T-cell (primary cell): ENCODE data around the gene CARD19. TPM values are rescaled to one million over a fixed set of nuclear protein-coding genes. Genes with fewer than 3 reads are reported as not detected.
"Not testable (repeated sequence)": the region's sequence is repeated elsewhere in the genome, so short reads cannot be mapped to it uniquely, and the experiment has no call there.

Source experiments
- ATAC-seq, 4 experiments: fragments of 200-7000 bp in 3 of 4; fragments of 150-1000 bp in 1 of 4; cut with Tn5 transposase; replicated peaks in 1 of 4; 1 replicate in 3 of 4; 2 replicates in 1 of 4; pipeline ENCODE4 v1.10.0; 2021; ENCODE audit warnings: moderate library complexity in 3 of 4, mild to moderate bottlenecking in 2 of 4, moderate number of reproducible peaks in 1 of 4
- CTCF ChIA-PET, 2 donors: fragments of 300-600 bp; sonication (Branson Sonifier 250); formaldehyde crosslinking; loops; one replicate each; lab custom pipeline; 2022; ENCODE audit warnings: antibody characterized with exemption in 2 of 2; lab: Charles Lee
- POLR2A ChIA-PET, 2 donors: fragments of 300-600 bp; sonication (Branson Sonifier 250); formaldehyde crosslinking; loops; one replicate each; lab custom pipeline; 2022; ENCODE audit warnings: antibody characterized with exemption in 2 of 2; lab: Charles Lee
- DNase-seq, 35 experiments: peaks; one replicate each; pipeline versions ENCODE4 v3.0.0 to v3.0.0-alpha.2; 2013 to 2023
- H3K27ac ChIP-seq: one replicate; pipeline ENCODE4 v1.5.1; 2013; ENCODE audit warnings: low read length
- H3K27me3 ChIP-seq, 2 experiments: replicated peaks in 1 of 2; 1 replicate in 1 of 2; 2 replicates in 1 of 2; pipeline versions ENCODE4 v1.6.1 to v1.7.0; 2013; ENCODE audit warnings: low read length in 1 of 2, mixed read lengths in 1 of 2; ENCODE audit not compliant: control insufficient read depth in 2 of 2, insufficient read depth in 2 of 2; ENCODE audit errors: extremely low read depth in 1 of 2
- H3K36me3 ChIP-seq, 2 donors: 1 replicate in 1 of 2; 2 replicates in 1 of 2; pipeline versions ENCODE4 v1.6.1 to v1.7.0; 2013; ENCODE audit warnings: low read length in 1 of 2; ENCODE audit not compliant: control insufficient read depth in 2 of 2, insufficient read depth in 1 of 2; ENCODE audit errors: extremely low read depth in 1 of 2
- H3K4me1 ChIP-seq, 2 experiments: 1 replicate in 1 of 2; 2 replicates in 1 of 2; pipeline versions ENCODE4 v1.6.1 to v1.7.0; 2013; ENCODE audit warnings: low read length in 2 of 2, mixed read lengths in 1 of 2; ENCODE audit not compliant: insufficient read depth in 2 of 2, control insufficient read depth in 1 of 2; ENCODE audit errors: extremely low read depth in 1 of 2
- H3K4me3 ChIP-seq, 2 donors: 1 replicate in 1 of 2; 2 replicates in 1 of 2; pipeline versions ENCODE4 v1.5.1 to v1.7.0; 2013; ENCODE audit warnings: mild to moderate bottlenecking in 2 of 2, low read length in 1 of 2, moderate library complexity in 1 of 2; ENCODE audit not compliant: control insufficient read depth in 1 of 2; ENCODE audit errors: extremely low read depth in 1 of 2
- H3K9me3 ChIP-seq: 2 replicates; pipeline ENCODE4 v1.7.0; 2013
- H3K27ac Mint-ChIP-seq, 2 donors: one replicate each; pipeline ENCODE4 v1.8.0; 2020 to 2021; ENCODE audit warnings: mild to moderate bottlenecking in 2 of 2, mixed read lengths in 2 of 2
- H3K27me3 Mint-ChIP-seq, 2 donors: one replicate each; pipeline ENCODE4 v1.8.0; 2021 to 2022; ENCODE audit warnings: mixed read lengths in 2 of 2
- H3K36me3 Mint-ChIP-seq: one replicate; pipeline ENCODE4 v1.8.0; 2021; ENCODE audit warnings: mixed read lengths
- H3K4me1 Mint-ChIP-seq, 3 donors: one replicate each; pipeline ENCODE4 v1.8.0; 2020 to 2022; ENCODE audit warnings: mixed read lengths in 3 of 3, mild to moderate bottlenecking in 1 of 3
- H3K4me3 Mint-ChIP-seq, 3 donors: one replicate each; pipeline ENCODE4 v1.8.0; 2020 to 2022; ENCODE audit warnings: mild to moderate bottlenecking in 3 of 3, mixed read lengths in 3 of 3, moderate library complexity in 3 of 3
- H3K9me3 Mint-ChIP-seq, 3 donors: one replicate each; pipeline ENCODE4 v1.8.0; 2020 to 2022; ENCODE audit warnings: mixed read lengths in 3 of 3
- WGBS: methylation state at CpG from one replicate; pipeline ENCODE4 v1.1.5; 2013; ENCODE audit warnings: missing lambda C conversion rate; ENCODE audit not compliant: insufficient coverage; 5-methylcytosine and 5-hydroxymethylcytosine counted together
- total RNA-seq, 35 experiments: library from RNA in 6 of 35; stranded (reverse) in 6 of 35; fragments of 120-200 nt in 1 of 35; gene quantifications; one replicate each; pipeline versions ENCODE4 v1.2.1 to v1.2.4 and lab custom pipeline; 2013 to 2026

CARD19 gene
- total RNA-seq, 5 donors from 2014 or later (not counting 1 experiment from before 2014, with no cell fraction given), result 39.7 to 98.5 (median 72.8) TPM

DNA sequence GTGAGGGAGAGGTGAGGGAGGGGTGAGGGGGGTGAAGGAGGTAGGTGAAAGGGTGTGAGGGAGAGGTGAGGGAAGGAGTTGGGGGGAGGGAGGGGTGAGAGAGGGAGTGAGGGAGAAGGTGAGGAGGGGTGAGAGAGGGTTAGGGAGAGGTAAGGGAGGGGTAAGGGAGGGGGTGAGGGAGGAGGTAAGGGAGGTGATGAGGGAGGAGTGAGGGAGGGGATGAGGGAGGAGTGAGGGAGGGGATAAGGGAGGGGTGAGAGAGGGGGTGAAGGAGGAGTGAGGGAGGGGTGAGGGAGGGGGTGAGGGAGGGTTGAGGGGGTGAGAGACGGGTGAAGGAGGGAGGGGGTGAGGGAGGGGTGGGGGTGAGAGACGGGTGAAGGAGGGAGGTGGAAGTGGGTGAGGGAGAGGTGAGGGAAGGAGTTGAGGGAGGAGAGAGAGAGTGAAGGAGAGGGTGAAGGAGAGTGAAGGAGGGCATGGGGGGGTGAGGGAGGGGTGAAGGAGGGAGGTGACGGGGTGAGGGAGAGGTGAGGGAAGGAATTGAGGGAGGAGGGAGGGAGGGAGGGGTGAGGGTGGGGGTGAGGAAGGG, 19.6 kb downstream of the CARD19 start:
- H3K9me3 Mint-ChIP-seq, result no peaks in the 10 kb centered on the region
- H3K4me3 ChIP-seq, result no peak overlapping the region
- H3K36me3 Mint-ChIP-seq, result peaks cover 15% of the 10 kb centered on the region
- DNase-seq (peak in 1 of 35 experiments; percentile 3), ATAC-seq (no peak)
- H3K27ac Mint-ChIP-seq, result no peak overlapping the region
- no peaks in the 10 kb centered on the region for H3K27me3 ChIP-seq
- POLR2A ChIA-PET, result no interaction called here
- H3K4me3 Mint-ChIP-seq, result no peak overlapping the region
- no peaks in the 10 kb centered on the region for H3K9me3 ChIP-seq
- H3K4me1 ChIP-seq, result peaks cover 0 to 24% of the 10 kb centered on the region in 2 experiments
- H3K27me3 Mint-ChIP-seq, result no peaks in the 10 kb centered on the region
- WGBS, result 13% methylated on average over 1 of the region's 3 CpGs
- no peak overlapping the region for H3K27ac ChIP-seq
- H3K4me1 Mint-ChIP-seq, result peaks cover 22 to 38% (median 30%) of the 10 kb centered on the region in 3 donors
- CTCF ChIA-PET, result no interaction called here
- peaks cover 8 to 36% of the 10 kb centered on the region in 2 donors for H3K36me3 ChIP-seq

DNA sequence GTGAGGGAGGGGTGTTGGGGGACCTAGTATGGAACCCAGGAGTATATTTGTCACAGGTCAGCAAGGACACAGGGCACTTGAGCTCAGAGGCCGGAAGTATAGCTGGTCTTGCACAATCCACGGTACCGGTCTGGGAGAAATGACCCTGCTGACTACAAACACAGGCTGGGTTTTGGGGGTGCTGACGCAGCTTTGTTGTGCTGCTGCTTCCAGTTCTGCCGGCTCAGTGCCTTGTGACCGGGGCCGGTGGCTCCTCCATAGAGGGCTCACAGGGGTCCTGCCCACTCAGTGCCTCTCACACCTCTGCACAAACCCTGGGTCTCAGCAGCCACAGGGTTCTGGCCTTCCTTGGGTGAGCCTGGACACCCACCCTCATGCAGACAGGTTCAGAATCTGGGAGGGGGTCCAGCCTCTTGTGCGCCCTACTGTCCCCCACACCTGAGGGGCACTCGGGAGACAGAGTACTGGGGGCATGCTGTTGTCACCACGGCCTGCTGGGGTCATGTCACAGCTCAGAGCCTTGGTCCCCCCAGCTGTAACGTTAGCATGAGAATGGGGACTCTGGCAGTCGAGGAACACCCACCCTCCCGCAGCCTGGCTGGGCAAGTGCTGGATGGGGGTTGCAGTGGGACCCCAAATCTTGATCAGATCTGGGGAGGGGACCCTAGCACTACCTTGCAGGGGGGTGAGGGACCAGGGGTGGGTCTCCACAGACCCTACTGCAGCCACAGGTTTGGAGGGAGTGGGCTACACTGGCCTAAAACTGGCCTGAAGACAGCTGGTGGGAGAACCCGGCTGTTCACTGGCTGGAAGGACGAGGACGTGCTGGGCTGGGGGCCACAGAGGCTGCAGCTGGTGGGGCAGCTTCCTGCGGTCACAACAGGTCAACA, 20.3 kb downstream of the CARD19 start:
- DNase-seq (peak in 2 of 35 experiments; percentile 3 to 47), ATAC-seq (peak in 1 of 4 experiments; percentile 7)
- peaks cover 8% of the 10 kb centered on the region for H3K36me3 Mint-ChIP-seq
- Histone ChIP-seq H3K36me3 (peaks cover under 1 to 29% of the 10 kb centered on the region in 2 donors), H3K4me3 (no peak overlapping the region), H3K9me3 (no peaks in the 10 kb centered on the region), H3K4me1 (peaks cover 0 to 26% of the 10 kb centered on the region in 2 experiments), H3K27ac (no peak overlapping the region), H3K27me3 (no peaks in the 10 kb centered on the region)
- CTCF ChIA-PET, result no interaction called here
- H3K4me1 Mint-ChIP-seq, result peaks cover 21 to 38% (median 27%) of the 10 kb centered on the region in 3 donors
- POLR2A ChIA-PET, result no interaction called here
- H3K27me3 Mint-ChIP-seq, result no peaks in the 10 kb centered on the region
- H3K27ac Mint-ChIP-seq, result no peak overlapping the region
- 90% methylated on average over 11 of the region's 17 CpGs for WGBS
- no peak overlapping the region for H3K4me3 Mint-ChIP-seq
- H3K9me3 Mint-ChIP-seq, result no peaks in the 10 kb centered on the region

DNA sequence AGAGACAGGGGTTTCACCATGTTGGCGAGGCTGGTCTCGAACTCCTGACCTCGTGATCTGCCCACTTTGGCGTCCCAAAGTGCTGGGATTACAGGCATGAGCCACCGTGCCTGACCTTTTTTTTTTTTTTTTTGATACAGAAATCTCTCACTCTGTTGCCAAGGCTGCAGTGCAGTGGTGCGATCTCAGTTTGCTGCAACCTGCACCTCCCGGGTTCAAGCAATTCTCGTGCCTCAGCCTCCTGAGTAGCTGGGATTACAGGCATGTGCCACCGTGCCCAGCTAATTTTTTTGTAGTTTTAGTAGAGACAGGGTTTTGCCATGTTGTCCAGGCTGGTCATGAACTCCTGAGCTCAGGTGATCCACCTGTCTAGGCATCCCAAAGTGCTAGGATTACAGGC, 21.5 kb downstream of the CARD19 start:
- Histone ChIP-seq H3K4me1 (peaks cover 0 to 26% of the 10 kb centered on the region in 2 experiments), H3K36me3 (peaks cover 5 to 20% of the 10 kb centered on the region in 2 donors)
- H3K27me3 Mint-ChIP-seq, H3K36me3 Mint-ChIP-seq, H3K27me3 ChIP-seq, H3K9me3 ChIP-seq, ATAC-seq, H3K9me3 Mint-ChIP-seq, H3K4me3 ChIP-seq, H3K27ac ChIP-seq, H3K4me3 Mint-ChIP-seq, DNase-seq: not testable (repeated sequence)
- CTCF ChIA-PET, result interaction anchor here (0.6 to 0.7 kb wide), 2 partner anchors 12 to 19 kb away, joined by 5 to 6 read pairs; no protein-coding TSS in a partner anchor
- Mint-ChIP-seq H3K4me1 (peaks cover 21 to 38% (median 27%) of the 10 kb centered on the region in 3 donors), H3K27ac (peak overlapping the region in 1 of 2 donors; percentile 43)
- WGBS, result 86% methylated on average over 9 of the region's 9 CpGs
- POLR2A ChIA-PET, result interaction anchor here in 1 of 2 donors (0.6 kb wide), 1 partner anchor 50 kb away, joined by 3 read pairs; no protein-coding TSS in a partner anchor

DNA sequence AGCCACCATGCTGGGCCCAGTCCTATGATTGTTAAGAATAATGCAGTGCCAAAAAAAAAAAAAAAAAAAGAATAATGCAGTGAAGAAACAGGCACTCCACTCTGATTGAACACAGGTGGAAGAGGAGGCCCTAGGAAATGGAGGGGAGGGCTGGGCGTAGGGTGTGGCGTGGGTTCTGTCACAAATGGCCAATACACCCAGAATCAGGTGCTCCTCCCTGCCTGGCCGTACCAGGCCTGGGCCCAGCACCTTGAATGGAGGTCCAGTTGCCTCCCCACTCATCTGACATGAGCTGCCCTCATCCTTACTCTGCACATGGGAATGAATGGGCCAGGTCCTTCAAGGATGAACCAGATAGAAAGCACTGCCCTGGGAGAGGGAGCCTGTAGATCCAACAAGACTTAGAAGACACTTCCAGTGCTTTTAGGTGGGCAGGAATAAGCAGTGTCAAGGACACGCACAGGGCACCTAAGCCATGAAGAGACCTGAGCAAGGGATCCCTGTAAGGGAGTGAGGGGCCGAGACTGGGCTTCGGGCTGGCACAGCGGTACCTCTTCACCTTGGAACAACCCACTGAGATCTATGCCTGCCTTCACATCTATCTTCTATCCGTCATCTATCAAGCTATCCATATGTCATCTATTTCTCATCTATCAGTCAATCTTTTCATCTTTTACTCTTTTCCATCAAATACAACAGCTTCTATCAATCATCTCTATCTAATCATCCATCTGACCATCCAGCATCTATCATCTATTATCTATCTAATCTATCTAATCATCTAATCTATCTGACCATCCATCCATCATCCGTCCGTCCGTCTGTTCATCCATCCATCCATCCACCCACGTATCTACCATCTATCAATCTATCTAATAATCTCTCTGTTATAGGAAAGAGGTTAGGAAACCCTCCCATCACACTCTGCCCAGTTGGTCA, 22.2 kb downstream of the CARD19 start:
- H3K4me3 Mint-ChIP-seq, result peak overlapping the region in 1 of 3 donors; percentile 0
- Histone ChIP-seq H3K27me3 (no peaks in the 10 kb centered on the region), H3K4me3 (no peak overlapping the region), H3K36me3 (peaks cover 5 to 15% of the 10 kb centered on the region in 2 donors), H3K4me1 (peaks cover 0 to 26% of the 10 kb centered on the region in 2 experiments), H3K27ac (no peak overlapping the region), H3K9me3 (no peaks in the 10 kb centered on the region)
- ATAC-seq (no peak), DNase-seq (no peak)
- H3K4me1 Mint-ChIP-seq, result peaks cover 21 to 38% (median 27%) of the 10 kb centered on the region in 3 donors
- ChIA-PET POLR2A (interaction anchor here in 1 of 2 donors (0.6 kb wide), 1 partner anchor 51 kb away, joined by 3 read pairs; no protein-coding TSS in a partner anchor), CTCF (interaction anchor here (1.0 to 1.5 kb wide), 2 partner anchors 9 kb away, joined by 3 to 4 read pairs; no protein-coding TSS in a partner anchor)
- WGBS, result 97% methylated on average over 6 of the region's 12 CpGs
- H3K9me3 Mint-ChIP-seq, result no peaks in the 10 kb centered on the region
- H3K36me3 Mint-ChIP-seq, result peaks cover 11% of the 10 kb centered on the region
- H3K27me3 Mint-ChIP-seq, result no peaks in the 10 kb centered on the region
- peak overlapping the region; percentile 4 to 43 for H3K27ac Mint-ChIP-seq

DNA sequence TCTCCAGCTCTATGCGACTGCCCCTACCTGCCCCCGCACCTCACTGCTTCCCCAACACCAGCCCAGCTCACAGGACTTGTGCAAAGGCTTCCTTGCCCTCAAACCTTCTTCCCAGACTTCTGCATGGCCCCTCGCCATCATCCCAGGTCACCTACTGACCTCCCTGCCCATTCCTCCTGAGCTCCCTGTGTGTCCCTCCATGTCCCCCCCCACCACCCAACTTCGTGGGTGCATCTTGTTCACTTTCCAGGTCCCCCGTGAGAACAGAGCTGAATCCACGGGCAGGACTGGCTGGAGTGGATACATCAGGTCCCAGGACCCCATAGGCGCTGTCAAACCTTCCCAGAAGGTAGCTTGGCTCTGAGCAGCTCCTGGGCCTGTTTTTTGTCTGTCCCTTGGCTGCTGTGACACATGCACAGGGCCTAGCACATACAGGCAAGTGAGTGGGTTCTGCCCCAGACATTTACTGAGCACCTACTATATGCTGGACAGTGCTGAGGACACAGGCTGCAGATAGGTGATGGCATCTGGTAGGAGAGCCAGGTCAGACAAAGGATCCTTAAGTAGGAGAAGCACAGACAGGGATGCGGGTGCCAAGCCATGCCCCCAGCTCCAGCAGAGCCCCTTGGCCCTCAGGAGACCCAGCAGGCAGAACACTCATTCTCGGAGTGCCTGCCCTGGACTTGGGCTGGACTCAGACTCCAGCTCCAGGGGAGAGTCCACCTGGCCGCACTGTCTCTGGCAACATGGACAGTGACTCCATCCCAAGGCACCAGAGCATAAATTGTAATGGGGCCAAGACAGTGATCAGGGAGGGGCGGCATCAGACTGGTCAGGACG, 23.1 kb downstream of the CARD19 start:
- Mint-ChIP-seq H3K9me3 (no peaks in the 10 kb centered on the region), H3K27ac (peak overlapping the region; percentile 72 to 86), H3K36me3 (peaks cover 15% of the 10 kb centered on the region), H3K4me1 (peaks cover 24 to 44% (median 32%) of the 10 kb centered on the region in 3 donors), H3K4me3 (peak overlapping the region in 1 of 3 donors; percentile 0), H3K27me3 (no peaks in the 10 kb centered on the region)
- ChIA-PET CTCF (interaction anchor here (1.0 to 1.5 kb wide), 2 partner anchors 10 kb away, joined by 3 to 4 read pairs; no protein-coding TSS in a partner anchor), POLR2A (no interaction called here)
- H3K27ac ChIP-seq, result peak overlapping the region; percentile 54
- peaks cover 8 to 10% of the 10 kb centered on the region in 2 donors for H3K36me3 ChIP-seq
- WGBS, result 95% methylated on average over 11 of the region's 12 CpGs
- no peak for ATAC-seq
- peaks cover 0 to 33% of the 10 kb centered on the region in 2 experiments for H3K4me1 ChIP-seq
- H3K27me3 ChIP-seq, result no peaks in the 10 kb centered on the region
- no peaks in the 10 kb centered on the region for H3K9me3 ChIP-seq
- H3K4me3 ChIP-seq, result no peak overlapping the region
- peak in 1 of 35 experiments; percentile 2 for DNase-seq
